Naive thymus-derived CD8-positive, alpha-beta T cell (primary cell): Measurements from ENCODE around the gene NUTM2G. TPM values are rescaled to one million over a fixed set of nuclear protein-coding genes. Genes with fewer than 3 reads are reported as not detected.
A peak's percentile ranks its signal among the peaks of the same experiment; 100 is the strongest.
"Not testable (repeated sequence)": the region's sequence is repeated elsewhere in the genome, so short reads cannot be mapped to it uniquely, and the experiment has no call there.

Source experiments
- ATAC-seq, 2 donors: fragments of 150-1000 bp; cut with Tn5 transposase in 1 of 2; sonication (Bioruptor Pico), chemical (Tn5 transposase) in 1 of 2; 1 replicate in 1 of 2; 2 replicates in 1 of 2; pipeline ENCODE4 v1.10.0; 2021; ENCODE audit warnings: mild to moderate bottlenecking in 2 of 2, moderate library complexity in 2 of 2
- POLR2A ChIA-PET: fragments of 350-600 bp; sonication (Branson Sonifier 250); formaldehyde crosslinking; loops from one replicate; lab custom pipeline; 2021; ENCODE audit warnings: antibody characterized with exemption; lab: Charles Lee
- DNase-seq, 10 donors: peaks; one replicate each; pipeline versions ENCODE4 v3.0.0 to v3.0.0-alpha.2; 2020 to 2022
- H3K27ac Mint-ChIP-seq, 10 donors: one replicate each; pipeline ENCODE4 v1.8.0; 2020 to 2022; ENCODE audit warnings: mild to moderate bottlenecking in 10 of 10, mixed read lengths in 10 of 10, moderate library complexity in 4 of 10, inconsistent platforms in 1 of 10
- H3K27me3 Mint-ChIP-seq, 5 donors: one replicate each; pipeline ENCODE4 v1.8.0; 2021 to 2022; ENCODE audit warnings: mixed read lengths in 5 of 5
- H3K36me3 Mint-ChIP-seq, 3 donors: one replicate each; pipeline ENCODE4 v1.8.0; 2020 to 2022; ENCODE audit warnings: mixed read lengths in 3 of 3, mild to moderate bottlenecking in 2 of 3, inconsistent platforms in 1 of 3
- H3K4me1 Mint-ChIP-seq, 4 donors: one replicate each; pipeline ENCODE4 v1.8.0; 2021 to 2022; ENCODE audit warnings: mixed read lengths in 4 of 4
- H3K4me3 Mint-ChIP-seq, 10 donors: one replicate each; pipeline ENCODE4 v1.8.0; 2020 to 2022; ENCODE audit warnings: mild to moderate bottlenecking in 10 of 10, mixed read lengths in 10 of 10, moderate library complexity in 6 of 10, inconsistent platforms in 1 of 10
- H3K9me3 Mint-ChIP-seq, 9 donors: one replicate each; pipeline ENCODE4 v1.8.0; 2020 to 2022; ENCODE audit warnings: mixed read lengths in 9 of 9, mild to moderate bottlenecking in 3 of 9, inconsistent platforms in 1 of 9, moderate library complexity in 1 of 9
- polyA plus RNA-seq, 3 donors: library from polyadenylated mRNA; unstranded; fragments of 300-500 nt; fragmentation: Illumina TruSeq; gene quantifications; one replicate each; pipeline ENCODE4 v1.2.3, GENCODE V29; 2021
- total RNA-seq, 8 experiments: library from RNA in 2 of 8; stranded (reverse) in 2 of 8; gene quantifications; one replicate each; pipeline ENCODE4 v1.2.3 and lab custom pipeline; 2021 to 2026

Gene NUTM2G
- total and polyA plus RNA-seq, 5 experiments from 2014 or later, result 0.05 to 0.19 TPM; not detected in 3

DNA sequence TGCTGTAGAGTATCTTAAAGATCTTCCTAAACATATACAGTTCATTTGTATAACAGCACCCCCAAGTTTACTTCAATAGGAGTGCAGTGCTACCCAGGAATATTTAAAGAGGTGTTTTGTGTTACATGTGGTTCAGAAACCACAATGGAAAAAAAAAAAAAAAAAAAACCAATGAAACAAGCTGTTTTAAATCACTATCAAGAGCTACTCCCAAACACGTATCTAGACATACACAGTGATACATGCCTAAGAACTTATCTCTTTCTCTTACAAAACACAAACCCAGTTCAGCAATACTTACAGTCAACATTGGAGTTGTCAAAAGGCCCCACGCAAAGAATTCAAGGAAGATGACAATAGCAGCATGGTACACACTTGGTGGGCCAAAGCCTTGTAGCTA lies 43.9 kb downstream of the NUTM2G start:
- ATAC-seq, result peak; percentile 51 to 54

DNA sequence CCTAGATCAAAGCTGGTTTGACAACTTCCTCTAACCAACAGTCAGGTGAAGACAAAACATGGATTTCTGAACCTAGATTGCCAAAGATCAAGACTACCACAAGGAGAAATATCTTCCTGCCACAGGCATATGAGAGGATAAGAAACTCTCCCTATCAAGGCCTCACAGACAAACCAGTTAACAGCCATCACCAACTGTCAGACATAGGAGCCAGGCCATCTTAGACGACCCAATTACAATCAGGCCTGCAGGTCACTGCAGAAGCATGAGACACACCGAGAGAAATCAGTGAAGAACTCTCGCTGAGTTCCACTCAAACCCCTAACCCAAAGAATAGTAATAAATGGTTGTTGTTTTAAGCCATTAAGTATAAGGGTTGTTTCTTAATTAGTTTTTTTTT lies 45.4 kb downstream of the NUTM2G start:
- H3K27me3 Mint-ChIP-seq, H3K9me3 Mint-ChIP-seq, DNase-seq, POLR2A ChIA-PET, ATAC-seq: not testable (repeated sequence)
- peaks cover 8 to 39% (median 33%) of the 10 kb centered on the region in 4 donors for H3K4me1 Mint-ChIP-seq
- peak overlapping the region in 2 of 10 donors; percentile 33 to 42 for H3K4me3 Mint-ChIP-seq
- peak overlapping the region in 2 of 10 donors; percentile 34 to 73 for H3K27ac Mint-ChIP-seq
- peaks cover 0 to 25% (median 4%) of the 10 kb centered on the region in 3 donors for H3K36me3 Mint-ChIP-seq

More for the DNA sequence above, 43.9 kb downstream of the NUTM2G start:
- H3K9me3 Mint-ChIP-seq, DNase-seq, H3K27me3 Mint-ChIP-seq, POLR2A ChIA-PET: not testable (repeated sequence)
- H3K4me1 Mint-ChIP-seq, result peaks cover 5 to 30% (median 27%) of the 10 kb centered on the region in 4 donors
- peak overlapping the region in 4 of 10 donors; percentile 21 to 54 (median 34) for H3K4me3 Mint-ChIP-seq
- peak overlapping the region in 6 of 10 donors; percentile 9 to 69 (median 31) for H3K27ac Mint-ChIP-seq
- peaks cover 3 to 39% (median 4%) of the 10 kb centered on the region in 3 donors for H3K36me3 Mint-ChIP-seq

DNA sequence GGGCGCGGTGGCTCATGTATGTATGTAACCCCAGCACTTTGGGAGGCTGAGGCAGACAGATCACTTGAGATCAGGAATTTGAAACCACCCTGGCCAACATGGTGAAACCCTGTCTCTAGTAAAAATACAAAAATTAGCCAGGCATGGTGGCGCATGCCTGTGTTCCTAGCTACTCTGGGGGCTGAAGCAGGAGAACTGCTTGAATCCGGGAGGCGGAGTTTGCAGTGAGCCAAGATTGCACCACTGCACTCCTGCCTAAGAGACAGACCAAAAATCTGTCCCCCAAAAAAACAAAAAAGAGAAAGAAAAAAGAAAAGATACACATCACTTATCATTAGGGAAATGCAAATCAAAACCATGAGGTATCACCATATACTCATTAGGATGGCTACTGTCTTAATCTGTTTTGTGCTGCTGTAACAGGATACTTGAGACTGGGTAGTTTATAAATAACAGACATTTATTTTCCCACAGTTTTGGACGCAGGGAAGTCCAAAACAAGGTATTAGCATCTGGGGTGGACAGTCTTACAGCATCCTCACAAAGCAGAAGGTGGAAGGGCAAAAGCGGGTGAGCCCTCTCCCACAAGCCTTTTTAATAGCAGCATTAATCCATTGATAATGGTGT lies 55.0 kb downstream of the NUTM2G start:
- H3K27me3 Mint-ChIP-seq, POLR2A ChIA-PET, H3K9me3 Mint-ChIP-seq, H3K27ac Mint-ChIP-seq, H3K4me3 Mint-ChIP-seq, ATAC-seq, DNase-seq: not testable (repeated sequence)
- H3K36me3 Mint-ChIP-seq, result peaks cover 0 to 11% (median 0%) of the 10 kb centered on the region in 3 donors
- H3K4me1 Mint-ChIP-seq, result peaks cover 3 to 21% (median 18%) of the 10 kb centered on the region in 4 donors

DNA sequence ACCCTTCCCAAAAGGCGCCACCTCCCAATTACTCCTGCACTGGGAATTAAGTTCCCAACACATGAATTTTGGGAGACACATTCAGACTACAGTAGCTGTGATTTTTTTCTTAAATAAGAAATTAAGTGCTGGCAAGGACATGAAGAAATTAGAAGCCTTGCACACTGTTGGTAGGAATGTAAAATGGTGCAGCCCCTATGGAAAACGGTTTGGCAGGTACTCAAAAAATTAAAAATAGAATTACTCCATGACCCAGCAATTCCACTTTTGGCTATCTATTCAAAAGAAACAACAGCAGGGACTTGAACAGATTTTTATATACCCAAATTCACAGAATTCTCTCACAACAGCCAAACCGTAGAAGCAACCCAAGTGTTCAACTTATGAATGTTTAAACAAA lies 55.5 kb downstream of the NUTM2G start:
- ATAC-seq, POLR2A ChIA-PET, DNase-seq: not testable (repeated sequence)

DNA sequence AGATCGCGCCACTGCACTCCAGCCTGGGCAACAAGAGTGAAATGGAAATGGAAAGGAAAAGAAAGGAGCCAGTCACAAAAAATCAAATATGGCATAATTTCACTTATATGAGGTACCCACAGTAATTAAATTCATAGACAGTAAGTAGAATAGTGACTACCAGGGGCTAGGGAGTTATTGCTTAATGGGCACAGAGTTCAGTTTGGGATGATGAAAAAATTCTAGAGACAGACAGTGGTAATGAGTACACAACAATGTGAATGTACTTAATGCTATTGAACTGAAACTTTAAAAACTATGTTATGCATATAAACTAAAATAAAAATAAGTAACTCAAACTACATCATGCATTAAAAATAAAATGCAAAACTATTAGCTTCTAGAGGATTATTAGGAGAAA lies 56.2 kb downstream of the NUTM2G start:
- ATAC-seq, H3K27me3 Mint-ChIP-seq, POLR2A ChIA-PET, DNase-seq, H3K4me3 Mint-ChIP-seq, H3K9me3 Mint-ChIP-seq, H3K27ac Mint-ChIP-seq: not testable (repeated sequence)
- Mint-ChIP-seq H3K36me3 (peaks cover 0 to 11% (median 0%) of the 10 kb centered on the region in 3 donors), H3K4me1 (peaks cover 3 to 20% (median 19%) of the 10 kb centered on the region in 4 donors)

More for the DNA sequence above, 55.5 kb downstream of the NUTM2G start:
- H3K4me3 Mint-ChIP-seq, H3K27ac Mint-ChIP-seq, H3K9me3 Mint-ChIP-seq, H3K27me3 Mint-ChIP-seq: not testable (repeated sequence)
- peaks cover 3 to 21% (median 18%) of the 10 kb centered on the region in 4 donors for H3K4me1 Mint-ChIP-seq
- peaks cover 0 to 11% (median 0%) of the 10 kb centered on the region in 3 donors for H3K36me3 Mint-ChIP-seq

Other genes with a start within 250 kb of the NUTM2G start
- 10 to 100 TPM; 29.2 to 30.5 TPM for gene ZNF510, start 150.8 kb upstream of the NUTM2G start, total RNA-seq
- gene ZNF510, start 150.8 kb upstream of the NUTM2G start, polyA plus RNA-seq, result 10 to 100 TPM in 1 of 3 donors, 1 to 10 TPM in 2; 5.2 to 10.0 (median 9.4) TPM
- gene ZNF782, start 74.3 kb upstream of the NUTM2G start, total RNA-seq, result 10 to 100 TPM in 1 of 2 experiments, 1 to 10 TPM in 1; 9.2 to 11.5 TPM
- 1 to 10 TPM; 1.7 to 5.6 (median 2.0) TPM for gene ZNF782, start 74.3 kb upstream of the NUTM2G start, polyA plus RNA-seq
- not detected for gene CTSV, start 110.3 kb downstream of the NUTM2G start, total RNA-seq
- not detected for gene CTSV, start 110.3 kb downstream of the NUTM2G start, polyA plus RNA-seq